HG03108 (cell line): Measurements from ENCODE around the gene MYOM3.

Source experiments
- ATAC-seq: cut with Tn5 transposase; IDR thresholded peaks from one replicate; pipeline ENCODE4 v1.9.1; 2021; ENCODE audit warnings: moderate library complexity; ENCODE audit not compliant: unreplicated experiment

Gene MYOM3

DNA sequence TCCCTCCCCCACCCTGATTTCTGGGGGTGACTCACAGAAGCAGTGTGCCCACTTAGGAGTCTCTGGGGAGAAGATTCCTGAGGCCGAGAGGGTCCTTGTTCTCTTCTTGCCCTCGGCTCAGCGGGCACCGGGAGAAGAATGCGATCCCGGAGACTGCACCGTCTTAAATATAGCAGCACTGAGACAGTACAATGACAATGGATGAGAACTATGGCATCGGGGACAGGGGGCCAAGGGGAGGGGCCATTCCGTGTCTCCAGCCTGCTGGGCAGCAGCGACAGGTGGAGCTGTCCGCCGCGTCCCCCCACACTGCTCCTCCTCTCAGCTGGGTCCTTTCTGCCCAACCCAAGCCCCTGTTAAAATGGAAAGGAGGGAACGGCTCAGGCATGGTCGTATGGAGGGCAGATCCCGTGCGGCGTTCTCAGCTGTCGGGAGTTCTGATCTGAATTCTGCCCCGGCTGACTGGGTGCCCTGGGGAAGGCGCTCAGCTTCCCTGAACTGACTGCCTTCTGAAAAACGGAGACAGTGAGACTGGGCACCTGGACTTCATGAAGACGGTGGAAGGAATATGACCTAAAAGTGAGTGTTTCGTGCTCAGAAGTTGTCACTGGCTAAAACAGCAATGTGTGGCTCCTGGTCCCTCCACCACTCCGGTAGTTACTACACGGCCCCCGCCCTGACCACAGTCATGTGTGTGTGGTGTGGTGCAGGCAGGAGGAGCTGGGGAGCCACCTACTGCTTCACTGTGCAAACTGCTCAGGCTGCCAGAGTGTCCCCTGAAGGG lies at the start of gene MYOM3:
MYOM3 (minus strand) TSS at position 140 of the 784 bp plus-strand sequence. CDS start 3,499 bp downstream, outside the sequence.
- ATAC-seq = no peak

DNA sequence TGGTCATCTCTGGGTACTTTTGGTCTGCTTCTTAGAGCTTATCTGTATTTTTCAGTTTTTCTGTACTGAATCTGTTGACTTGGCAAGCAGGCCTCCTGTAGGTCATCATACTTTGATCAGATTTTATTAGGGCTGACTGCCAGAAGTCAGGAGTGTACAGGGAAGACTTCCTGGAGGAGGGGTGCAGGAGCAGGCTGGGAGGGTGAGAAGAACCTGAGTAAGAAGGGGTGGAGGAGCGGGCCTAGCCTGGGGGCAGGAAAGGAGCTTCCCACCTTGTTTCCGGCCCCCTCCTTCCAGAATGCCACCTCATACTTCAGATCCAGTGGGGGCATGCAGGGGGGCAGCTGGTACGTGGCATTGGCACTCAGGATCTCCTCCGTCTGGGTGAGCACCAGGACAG lies 49.3 kb upstream of the MYOM3 start:
- no peak for ATAC-seq

DNA sequence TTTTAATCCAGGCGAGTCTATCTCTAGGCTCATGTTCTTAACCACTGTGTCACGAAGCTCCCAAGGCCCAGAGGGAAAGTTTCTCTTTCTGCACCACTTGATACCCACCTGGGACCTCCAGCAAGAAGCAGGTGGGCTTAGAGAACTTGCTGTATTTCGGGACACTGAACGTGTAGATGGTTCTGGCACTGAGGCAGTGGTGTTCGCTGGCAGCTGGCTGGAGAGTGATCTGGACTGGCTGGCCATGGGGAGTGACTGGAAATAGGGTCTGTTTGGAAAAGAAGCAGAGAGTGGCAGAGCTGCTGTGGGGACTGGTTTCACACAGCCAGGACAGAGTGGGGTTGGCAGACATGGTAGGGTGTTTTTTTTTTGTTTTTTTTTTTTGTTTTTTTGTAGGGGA lies 47.4 kb upstream of the MYOM3 start:
- no peak for ATAC-seq

DNA sequence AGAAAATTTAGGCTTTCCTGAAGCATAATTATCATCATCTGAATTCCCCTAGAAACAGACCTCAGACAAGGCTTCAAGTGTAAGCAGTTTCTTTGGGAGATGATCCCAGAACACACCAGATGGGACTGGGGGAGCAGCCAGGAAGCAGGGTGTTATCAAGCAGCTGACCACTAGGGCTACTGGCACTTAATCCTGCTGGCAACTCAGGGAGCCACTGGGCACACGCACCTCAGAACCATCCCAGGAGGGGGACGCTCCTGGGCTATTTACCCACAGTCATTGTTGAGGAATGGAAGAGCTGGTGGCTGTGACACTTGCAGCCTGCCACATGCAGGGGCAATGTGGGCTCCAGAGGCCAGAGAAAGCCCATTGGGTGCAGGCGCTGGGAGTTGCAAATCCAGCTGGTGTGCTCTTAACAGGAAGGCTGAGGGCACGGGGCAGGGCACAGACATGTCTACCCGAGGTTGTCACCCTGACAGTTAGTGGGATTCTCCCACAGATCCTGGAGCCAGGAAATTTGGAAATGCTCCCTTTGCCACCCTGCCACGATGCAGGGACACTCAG lies 46.1 kb upstream of the MYOM3 start:
- no peak for ATAC-seq

DNA sequence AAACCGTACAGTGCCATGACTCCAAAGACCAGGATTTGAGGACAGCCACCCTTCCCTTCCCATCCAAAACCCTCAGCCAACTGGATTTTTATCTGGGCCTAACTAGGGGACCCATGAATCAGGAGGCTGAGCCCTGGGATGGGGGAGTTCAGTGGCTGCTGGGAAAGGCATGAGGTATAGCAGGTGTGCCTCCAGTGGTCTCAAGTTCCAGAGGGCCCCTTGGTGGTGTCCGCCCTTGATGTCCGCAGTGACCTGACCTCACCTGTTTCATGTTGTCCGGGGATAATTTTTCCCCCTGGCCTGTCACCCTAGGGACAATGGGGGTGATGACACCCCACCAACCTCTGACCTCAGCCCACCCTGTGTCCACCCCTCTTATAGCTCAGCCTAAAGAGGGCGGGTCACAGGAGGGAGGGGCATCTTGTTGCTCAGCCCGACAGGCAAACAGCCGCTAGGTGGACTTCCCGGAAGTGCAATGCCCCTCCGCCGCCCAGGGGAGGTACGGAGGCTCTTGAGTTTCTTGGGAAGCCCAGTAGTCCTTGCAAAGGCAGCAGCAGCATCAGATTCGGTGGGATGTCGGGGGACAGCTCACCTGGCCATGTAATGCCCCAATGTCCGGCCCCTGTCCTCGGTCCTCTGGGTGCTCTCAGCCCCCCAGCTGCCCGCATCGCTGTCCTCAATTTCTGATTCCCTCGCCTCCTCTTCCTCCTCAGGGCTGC lies 44.8 kb upstream of the MYOM3 start:
- ATAC-seq = no peak

DNA sequence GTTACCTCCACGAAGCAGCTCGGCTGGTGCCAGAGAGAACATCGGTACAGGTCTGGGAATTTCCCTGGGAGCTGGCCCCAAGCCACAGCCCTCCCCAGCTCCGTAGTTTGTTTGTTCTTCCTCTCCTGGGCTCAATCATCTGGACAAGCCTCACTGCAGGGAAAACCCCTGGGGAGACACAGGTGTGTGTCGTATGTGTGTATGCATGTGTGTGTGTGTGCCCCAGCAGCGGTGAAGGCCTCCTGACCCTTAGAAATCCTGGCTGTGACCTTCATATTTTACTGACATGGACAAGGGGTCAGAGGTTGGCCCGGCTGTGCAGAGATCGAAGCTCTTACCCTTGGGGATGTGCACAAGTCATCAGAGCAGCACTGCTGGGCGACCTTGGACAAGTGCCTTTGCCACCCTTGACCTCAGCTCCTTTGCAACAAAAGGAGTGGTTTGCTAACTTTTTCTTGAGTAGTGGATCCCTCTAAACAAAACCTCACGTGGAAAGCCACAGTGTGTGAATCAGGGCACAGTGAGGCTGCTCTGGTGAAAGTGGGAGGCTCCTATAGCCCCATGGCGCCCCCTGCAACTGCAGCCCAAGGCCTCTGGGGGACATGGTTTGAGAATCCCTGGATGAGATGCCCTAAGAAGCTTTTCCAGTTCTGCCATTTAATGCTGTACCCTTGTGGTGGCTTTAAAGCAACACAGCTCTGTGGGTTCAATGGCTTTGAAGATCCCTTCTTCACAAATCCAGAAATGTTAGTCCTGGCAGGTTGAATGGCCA lies 43.3 kb upstream of the MYOM3 start:
- ATAC-seq = no peak

DNA sequence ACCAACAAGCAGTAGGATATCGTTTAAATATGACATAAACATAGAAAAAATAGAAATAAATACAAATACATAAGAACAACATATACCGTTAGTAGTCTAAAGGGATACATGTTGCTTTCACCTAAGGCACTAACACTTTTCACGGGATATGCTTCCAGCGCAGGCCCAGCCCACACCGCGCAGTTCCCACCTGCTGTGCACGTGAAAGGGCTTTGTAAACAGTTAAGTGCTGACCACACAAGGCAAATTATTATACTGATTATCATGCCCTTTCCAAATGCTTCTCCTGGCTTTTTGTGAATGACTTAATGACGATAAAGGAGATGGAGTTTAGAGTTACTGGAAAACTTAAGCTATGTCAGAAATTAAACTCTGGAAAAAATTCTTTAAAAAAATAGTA lies 42.3 kb upstream of the MYOM3 start:
- no peak for ATAC-seq

DNA sequence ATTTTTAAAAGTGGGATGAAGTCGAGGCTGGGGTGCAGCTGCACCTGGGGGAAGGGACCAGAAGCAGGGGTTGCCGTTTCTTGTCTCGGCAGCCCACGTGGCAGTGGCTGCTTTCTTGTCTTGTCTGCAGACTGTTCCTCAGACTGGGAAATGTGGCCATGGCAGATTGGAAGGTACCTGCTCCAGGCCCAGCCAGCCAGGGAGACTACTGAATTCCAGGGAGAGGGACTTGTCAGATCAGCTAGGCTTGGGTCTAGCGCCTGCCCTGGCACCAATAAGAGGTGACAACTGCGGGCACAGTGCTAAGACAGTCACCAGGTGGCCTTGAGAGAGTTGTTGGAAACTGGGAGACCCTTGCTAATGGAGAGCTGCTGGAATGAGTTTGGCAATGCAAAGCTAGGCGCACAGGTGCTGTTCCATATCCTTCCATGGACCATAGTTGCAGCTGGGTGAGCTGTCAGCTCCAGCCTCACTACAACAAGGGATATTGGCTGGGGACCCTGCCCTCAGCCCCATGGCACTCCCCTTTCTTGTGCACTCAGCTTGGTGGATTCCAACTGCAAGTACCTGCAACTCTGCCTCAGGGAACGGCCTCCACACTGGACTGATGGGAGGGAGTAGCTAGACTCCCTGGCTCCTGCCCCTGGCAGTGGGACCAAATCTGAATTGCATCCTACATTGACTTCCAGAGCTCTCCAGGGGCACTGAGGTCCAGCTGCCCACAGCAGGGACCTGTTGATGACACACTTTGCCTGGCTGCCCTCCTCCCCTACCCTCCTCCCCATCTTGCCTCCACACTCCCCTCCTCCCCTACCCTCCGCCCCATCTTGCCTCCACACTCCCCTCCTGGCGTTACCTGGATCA lies 40.9 kb upstream of the MYOM3 start:
- ATAC-seq = no peak

DNA sequence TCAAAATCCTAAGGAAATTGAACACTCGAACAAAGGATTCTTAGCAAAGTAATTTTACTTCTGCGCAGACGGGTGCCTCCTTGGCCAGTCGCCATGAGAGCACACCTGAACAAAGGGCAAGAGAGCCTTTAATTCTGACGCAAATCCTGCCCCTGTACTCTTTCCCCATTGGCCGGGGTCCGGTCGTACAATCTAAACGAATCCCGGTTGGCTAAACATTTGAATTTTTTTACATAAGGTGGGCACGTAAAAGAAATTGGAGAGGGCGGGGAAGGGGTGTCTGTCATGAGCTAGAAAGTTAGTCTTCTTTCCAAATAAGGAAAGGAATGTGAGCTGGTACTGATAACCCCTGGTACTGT lies 39.2 kb upstream of the MYOM3 start:
- no peak for ATAC-seq

DNA sequence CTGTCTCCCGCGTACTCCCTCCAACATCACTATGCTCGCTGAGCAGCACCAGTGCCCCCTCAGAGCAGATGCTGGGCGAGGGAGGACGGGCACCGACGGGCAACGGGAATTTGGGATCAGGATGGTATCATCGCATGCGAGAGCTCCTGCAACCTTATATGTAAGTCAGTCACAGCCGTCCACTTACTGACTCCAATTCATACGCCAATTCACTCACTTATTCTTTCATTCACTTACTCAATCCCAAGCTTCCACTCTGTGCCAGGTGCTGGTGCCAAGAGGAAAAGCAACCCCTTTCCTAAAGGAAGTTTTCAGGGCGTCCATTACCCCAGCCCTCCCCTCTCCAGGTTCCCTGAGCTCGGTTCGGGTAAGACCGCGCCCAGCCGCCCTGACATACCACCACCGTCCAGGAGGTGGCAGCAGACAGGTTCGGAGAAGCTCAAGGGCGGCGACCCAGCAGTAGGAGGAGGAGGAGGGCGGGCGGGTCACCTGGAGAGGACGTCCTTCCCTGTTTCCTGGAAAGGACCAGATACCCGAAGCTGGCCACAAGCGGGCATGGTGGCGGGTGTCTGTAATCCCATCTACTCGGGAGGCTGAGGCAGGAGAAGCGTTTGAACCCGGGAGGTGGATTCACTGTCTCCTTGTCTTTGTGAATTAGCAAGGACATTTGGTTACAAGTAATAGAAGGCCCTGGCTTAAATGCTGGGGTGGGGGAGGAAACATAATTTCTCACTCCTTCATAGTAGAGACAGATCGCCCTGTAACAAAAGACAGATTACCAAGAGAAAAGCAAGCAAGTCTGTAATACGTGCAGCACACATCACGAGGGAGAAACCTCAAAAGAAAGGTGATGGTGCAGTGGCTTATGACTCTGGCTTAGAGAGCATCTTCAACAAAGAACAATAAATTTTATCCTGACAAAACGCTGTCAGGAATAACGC lies 38.6 kb upstream of the MYOM3 start:
- ATAC-seq = no peak

DNA sequence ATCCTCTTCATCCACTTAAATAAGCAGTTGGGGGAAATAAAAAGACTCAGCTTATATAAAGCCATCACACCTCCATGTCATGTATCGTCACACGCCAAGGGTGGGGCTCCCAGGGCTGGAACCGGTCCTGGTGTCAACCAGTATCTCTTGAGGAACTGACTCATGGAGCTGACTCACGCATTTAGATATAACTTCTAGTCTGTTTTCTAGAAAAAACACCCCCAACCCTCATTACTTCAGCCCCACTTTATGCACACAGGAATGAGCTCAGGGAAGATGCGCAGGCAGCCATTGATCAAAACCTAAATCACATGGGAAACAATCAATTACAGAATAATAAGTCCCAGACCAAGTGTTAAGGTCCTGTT lies 37.9 kb upstream of the MYOM3 start:
- no peak for ATAC-seq

DNA sequence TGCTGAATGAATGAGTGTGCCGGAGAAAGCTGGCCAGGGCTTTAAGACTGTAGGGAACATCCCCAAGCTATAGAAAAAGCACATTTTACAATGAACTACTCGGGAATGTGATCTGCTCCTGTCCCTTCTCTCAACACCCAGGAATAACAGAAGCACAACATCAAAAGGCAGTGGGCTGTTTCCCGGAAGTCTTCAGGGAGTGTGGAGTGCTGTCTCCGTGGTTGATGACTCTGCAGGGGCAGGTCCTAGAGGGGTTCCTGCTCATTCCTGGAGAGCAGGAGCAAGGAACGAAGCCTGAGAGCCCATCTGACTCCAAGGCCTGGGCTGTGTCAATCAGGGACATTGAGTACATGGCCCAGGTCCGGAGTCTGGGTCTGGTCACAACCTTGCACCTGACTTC lies 35.9 kb upstream of the MYOM3 start:
- ATAC-seq = no peak

DNA sequence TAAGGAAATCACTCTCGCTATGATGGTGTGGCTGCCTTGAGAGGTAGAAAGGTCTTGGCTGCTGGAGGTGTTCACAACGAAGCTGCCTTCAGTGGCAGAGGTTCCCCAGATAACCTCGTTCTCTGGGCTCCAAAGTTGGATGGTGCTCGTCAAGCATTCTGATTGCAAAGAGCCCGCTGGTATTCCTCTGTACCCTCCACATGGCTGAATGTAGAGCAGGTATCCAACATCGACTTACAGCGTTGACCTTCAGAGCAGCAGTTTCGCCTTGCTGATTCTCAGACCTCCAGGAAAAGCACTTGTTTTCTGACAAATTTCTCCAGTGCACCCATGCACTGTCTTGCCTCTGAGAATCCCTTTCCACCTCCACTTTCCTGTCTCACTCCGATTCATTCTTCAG lies 35.3 kb upstream of the MYOM3 start:
- no peak for ATAC-seq

DNA sequence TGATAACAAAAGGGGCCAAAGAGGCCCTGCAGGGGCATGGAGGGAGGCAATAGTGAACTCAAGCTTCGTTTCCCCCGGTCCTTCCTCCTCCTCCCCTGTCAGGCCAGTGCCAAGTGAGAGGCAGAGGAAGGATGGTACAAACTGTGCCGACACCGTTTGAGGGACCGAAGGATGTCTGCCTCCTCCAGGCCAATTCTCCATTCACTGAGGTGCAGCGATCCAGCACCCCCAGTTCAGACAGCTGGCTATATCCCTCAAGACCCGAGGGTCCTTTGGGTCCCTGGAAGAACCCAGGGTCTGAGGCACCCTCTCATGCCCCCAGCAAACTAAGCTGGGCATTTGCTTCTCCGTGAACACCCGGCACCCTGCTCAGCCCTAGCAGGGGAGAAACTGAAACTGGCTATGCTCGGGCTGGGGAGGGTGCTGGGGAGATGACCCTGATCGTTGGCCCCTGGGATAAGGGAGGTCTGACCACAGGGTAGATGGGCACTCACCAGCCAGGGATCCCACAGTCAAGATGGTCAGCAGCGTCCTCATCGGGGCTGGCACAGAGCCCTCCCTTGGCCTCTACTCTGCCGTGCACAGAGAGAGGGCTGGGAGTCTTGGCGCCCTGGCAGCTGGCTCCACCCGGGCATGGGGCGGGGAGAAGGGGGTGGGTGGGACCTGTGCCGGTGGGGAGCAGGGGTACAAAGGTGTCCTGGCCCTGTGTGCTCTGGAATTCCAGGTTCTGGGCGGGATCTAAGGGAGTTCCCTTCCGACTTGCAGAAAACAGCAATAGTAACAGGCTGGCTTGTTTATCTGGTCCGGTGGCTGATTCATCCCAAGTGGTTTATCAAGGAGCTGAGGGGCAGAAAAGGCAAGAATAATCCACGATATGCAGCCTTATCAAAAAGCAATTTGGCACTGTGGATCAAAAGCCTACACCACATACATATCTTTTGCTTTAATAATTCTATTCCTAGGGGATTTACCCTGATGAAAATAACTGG lies 30.9 kb upstream of the MYOM3 start, which contains the start of gene IL22RA1:
IL22RA1 (minus strand) TSS at position 595 of the 989 bp plus-strand sequence; CDS start at position 537, 58 bp downstream.
- no peak for ATAC-seq

DNA sequence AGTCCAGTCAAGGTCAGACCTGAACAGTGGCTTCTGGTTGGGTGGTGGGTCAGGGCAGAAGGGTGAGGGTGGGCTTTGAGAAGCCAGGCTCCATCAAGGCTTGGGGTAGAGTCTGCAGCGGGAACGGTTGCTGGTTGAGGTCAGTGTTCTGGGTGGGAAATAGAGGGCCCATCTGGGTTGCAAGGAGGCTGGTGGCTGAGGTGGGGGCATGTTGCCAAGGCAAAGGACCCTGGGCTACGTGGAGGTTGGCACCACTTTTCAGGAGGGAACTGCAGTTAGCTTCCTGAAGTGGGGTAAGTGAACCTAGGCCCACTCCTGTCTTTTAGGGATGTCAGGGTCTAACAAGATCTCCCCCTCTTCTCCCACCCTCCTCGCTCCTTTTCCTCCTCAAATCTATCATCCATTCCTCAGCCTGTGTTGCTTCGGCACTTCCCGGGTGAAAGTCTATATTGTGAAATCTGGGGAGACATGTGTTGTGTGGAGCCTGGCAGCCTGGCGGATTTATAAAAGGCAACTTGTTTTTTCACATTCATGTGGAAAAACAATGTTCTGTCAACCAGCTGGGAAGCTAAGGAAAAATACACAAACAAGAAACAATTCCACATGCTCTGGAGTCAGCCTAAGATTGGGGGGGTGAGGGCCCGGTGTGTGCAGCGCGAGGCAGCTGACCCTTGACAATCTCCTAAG lies 29.5 kb upstream of the MYOM3 start:
- ATAC-seq = no peak

DNA sequence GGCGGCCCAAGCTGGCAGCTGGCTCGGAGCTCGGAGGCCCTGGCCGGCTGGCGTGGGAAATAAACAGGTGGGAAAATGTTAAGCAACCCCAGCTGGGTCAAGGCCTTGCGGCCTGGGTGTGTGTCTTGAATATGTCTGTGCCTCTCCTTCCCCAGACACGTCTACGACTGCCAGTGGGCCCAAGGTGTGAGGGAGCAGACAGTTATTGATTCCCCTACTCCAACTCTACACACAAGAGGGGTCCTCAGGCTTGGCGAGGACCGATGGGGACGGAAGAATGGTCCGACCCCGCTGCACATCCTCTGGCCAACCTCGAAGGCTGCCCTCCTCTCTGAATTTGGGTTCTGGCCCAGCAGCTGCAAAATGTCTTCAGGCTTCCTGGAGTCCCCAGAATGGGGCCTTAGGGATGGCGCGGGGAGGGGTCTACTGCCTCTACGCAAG lies 28.8 kb upstream of the MYOM3 start:
- no peak for ATAC-seq

DNA sequence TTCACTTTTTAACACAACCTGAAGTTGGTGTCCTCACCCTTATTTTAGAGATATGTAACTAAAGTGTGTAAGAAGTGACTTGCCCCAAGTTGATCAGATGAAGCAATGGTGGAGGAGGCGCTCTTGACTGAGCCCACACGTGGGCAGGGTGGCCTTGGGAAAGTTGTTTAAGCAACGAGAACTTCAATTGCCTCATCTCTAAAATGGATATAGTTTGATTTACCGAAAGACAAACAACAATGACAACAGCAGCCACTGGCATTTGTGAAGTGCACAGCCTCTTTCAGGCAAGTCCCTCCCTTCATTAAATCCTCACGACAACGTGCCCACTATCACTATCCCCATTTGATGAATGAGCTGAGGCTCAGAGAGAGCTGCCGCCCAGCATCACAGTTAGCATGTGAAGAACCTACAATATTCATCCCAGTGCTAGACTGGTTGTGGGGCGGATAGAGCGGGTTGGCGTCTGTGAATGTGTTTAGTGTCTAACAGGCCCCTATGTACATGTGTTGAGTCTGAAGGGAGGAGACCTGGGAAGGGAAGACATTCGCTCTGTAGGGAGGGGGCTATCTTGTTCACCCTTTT lies 28.0 kb upstream of the MYOM3 start:
- no peak for ATAC-seq
